ENCODE measurements around the gene TKTL1.
"Not testable (repeated sequence)": the region's sequence is repeated elsewhere in the genome, so short reads cannot be mapped to it uniquely, and the experiment has no call there.

Gene TKTL1

DNA sequence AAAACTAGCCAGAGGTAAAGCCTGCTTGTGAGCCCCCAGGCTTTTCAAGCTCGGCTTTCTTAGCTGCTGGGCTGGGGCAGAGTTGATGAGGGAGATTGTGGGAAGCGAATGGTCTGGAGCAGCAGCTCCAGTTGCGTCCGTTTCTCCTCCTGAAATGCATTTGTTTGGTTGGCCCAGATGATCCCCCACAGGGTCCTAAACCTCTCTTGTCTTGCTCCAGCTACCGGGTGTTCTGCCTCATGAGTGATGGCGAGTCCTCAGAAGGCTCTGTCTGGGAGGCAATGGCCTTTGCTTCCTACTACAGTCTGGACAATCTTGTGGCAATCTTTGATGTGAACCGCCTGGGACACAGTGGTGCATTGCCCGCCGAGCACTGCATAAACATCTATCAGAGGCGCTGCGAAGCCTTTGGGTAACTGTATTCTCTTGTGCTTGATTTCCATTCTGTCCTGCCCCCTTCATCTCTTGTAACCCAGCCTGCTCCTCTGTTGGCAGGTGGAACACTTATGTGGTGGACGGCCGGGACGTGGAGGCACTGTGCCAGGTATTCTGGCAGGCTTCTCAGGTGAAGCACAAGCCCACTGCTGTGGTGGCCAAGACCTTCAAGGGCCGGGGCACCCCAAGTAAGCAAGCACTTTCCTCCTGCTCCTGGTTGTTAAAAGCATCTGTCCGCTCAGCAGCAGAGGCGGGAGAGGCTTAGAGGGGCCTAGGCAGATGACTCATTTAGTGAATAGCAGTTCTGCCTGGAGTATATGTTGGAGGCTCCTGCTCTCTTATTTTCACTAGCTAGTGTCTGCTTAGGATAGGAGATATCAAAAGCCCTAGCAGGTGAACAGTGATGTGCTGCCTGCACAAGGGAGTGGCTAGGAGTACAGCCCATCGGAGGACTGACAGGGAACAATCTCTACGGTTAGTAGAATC, 15.3 kb downstream of the TKTL1 start:
- DNase-seq = no peak

DNA sequence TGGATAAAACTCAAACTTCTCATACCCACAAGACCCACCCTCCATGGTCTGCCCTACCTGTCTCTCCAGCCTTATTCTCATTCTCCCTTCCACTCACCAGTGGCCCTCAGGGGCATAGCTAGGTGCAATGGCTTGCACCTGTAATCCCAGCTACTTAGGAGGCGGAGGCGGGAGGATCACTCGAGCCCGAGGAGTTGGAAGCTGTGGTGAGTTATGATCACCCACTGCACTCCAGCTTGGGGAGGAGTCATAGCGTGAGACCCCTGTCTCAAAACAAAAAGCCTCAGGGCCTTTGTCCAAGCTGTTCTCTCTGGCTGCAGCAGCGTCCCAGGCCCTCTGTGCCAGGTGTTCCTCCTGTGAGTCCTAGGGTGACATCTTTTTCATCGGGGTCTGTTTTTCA, 16.5 kb downstream of the TKTL1 start:
- no peak for DNase-seq

DNA sequence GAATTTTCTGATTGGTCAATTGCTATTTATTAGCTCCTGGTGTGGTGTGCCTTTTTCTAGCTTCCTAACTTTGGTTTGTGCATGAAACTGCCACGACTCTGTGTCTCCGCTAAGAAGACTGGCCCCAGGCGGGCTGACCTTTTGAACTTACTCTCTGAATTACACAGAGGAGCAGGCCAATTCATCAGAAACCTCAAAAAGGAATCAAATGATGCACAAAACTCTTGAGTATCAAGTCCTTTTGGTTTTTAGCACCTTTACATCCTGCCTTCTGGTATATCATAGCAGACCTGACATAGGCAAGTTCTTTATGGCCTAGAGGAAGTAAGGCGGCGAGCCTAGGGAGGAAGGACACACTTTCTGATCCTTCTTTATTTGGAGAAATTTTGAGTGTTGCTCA, 17.6 kb downstream of the TKTL1 start:
- no peak for DNase-seq

DNA sequence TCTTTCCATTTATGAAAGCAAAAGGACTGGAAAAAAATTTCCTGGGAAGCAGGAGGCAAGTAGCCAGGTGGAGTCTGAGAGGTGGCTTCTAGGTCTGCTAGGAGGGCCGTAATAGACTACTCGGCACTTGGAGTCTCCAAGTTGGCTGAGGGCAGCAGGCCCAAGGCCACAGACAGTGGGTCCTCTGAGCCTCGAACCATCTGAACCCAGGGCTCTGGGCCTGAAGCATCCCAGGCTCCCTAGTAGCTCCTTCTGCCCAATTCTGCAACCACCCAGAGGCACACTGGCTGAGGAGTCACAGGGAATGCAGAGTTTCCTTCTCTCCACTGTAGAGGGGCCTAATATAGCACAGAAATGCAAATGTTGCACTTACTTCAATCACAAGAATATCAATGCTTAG, 19.8 kb downstream of the TKTL1 start:
- no peak for DNase-seq

DNA sequence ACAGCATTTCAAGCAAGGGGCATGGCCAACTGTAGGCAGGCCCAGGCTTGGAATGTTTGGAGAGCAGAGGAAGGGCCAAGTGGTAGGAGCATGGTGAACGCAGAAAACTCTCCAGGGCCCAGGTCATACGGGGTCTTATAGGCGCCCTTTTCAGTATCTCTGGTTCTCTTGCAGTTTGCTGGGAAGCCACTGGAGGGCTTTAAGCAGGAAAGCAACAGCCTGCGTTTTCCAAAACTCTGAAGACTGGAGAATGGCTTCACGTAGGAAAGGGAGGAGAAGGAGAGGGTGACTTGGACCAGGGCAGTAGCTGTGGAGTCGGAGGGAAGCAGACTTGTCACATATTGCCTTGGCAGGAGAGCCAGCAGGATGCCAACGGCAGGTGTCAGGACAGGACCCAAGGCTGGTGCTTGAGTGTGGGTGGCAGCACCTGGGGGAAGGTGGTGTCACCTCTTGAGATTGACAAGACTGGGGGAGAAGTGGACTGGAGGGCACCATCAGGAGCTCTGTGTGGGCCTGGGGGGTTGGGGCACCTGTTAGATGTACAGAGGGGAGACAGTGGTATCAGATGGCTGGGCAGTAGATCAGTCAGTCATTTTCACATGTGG, 21.9 kb downstream of the TKTL1 start:
- DNase-seq = peak; percentile 27

DNA sequence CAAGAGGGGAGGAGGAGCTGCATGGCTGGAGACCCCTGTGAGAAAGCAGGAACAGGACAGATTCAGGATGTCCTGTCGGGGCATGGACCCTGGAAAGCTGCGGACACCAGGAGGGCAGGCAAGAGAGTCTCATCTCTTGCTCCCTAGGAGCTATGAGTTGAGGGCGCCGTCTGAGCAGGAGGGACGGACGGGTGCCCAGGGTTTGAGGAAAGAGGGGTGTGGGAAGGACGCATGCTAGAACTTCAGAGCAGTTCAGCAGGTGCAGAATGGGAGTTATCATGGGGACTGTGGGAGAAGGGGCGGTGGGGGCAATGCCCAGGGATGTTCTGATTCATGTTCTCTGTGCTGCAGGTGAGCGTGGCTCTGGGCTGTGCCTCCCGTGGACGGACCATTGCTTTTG, 24.8 kb downstream of the TKTL1 start:
- no peak for DNase-seq

DNA sequence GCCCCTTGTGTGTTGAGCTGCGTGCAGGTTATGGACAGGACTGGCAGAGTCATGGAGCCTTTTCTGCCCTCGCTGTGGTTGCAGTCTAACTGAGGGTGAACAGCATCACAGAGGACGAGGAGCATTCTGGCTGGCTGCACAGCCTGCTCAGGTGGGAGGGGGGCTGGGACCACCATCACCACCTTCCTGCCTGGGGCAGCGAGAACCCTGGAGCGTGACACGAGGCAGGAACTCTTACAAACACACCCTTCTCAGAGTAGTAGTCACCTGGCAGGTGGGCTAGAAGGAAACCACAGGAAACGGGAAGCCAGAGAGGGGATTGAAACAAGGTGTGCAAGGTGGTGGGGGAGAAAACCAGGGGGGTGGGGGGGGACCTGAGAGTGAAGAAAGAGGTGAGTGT, 25.6 kb downstream of the TKTL1 start:
- no peak for DNase-seq

DNA sequence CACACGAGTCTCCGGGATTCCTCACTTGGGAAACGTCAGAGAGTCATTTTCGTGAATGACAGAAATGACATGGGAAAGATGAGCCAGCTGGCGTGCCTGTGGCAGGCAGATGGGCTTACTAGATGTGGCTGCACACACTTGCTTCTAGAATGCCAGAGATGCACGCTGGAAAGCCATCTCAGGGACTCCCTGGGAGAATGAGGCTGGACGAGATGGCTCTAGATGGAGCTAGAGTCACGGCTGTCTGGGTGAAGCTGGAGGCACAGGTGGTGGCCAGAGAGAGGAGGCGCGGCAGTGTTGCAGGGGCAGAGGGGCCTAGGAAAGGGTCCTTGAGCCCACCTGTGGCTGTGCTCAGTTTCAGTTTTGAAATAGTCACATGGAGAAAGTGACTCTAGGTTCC, 26.0 kb downstream of the TKTL1 start:
- DNase-seq = peak; percentile 77

DNA sequence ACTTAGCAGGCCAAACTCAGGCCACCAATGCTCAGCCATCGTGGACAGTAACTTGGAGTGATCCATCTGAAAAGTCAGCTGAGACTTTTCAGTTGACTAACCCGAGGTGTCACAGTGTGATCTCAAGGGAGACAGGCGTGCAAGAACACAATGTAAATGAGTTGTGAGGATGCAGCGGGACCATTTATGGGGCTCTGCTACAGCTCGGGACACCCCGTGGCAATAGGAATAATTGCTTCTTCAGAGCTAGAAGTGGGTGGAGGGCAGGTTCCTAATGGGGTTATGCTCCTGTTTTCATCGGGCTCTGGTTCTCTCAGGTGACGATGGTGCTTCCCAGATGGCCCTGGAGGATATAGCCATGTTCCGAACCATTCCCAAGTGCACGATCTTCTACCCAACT, 27.3 kb downstream of the TKTL1 start:
- no peak for DNase-seq

DNA sequence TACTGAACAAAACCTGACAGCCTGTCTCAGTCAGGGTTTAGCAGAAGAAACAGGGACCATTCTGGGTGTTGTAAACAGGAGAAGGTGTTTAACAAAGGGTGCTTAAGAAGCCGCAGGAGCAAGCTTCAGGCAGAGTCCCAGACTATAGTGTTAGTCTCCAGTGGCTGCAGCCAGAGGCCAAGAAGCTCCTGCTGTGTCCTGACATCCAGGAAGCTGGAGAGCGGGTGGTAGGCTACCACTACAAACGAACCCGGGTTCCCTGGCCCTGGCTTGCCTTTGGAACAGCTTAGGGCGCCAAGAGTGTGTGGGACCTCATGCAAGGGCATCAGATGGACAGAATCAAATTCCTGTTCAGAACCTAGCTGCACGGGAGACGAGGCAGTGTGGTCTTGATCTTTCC, 27.9 kb downstream of the TKTL1 start:
- no peak for DNase-seq

DNA sequence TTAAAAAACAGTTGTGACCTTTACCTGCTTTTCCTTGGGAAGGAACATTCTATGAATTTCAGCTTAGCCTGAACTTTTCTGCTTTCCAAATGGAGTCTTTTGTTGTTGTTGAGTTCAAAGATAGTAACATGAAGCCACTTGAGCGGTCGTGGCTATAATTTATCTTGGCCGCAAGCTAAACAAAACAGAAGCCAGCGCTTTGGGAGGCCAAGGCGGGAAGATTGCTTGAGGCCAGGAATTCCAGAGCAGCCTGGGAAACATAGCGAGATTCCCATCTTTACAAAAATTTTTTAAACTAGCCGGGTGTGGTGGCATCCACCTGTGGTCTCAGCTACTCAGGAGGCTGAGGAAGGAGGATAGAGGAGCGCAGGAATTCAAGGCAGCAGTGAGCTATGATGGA, 29.9 kb downstream of the TKTL1 start:
- no peak for DNase-seq

DNA sequence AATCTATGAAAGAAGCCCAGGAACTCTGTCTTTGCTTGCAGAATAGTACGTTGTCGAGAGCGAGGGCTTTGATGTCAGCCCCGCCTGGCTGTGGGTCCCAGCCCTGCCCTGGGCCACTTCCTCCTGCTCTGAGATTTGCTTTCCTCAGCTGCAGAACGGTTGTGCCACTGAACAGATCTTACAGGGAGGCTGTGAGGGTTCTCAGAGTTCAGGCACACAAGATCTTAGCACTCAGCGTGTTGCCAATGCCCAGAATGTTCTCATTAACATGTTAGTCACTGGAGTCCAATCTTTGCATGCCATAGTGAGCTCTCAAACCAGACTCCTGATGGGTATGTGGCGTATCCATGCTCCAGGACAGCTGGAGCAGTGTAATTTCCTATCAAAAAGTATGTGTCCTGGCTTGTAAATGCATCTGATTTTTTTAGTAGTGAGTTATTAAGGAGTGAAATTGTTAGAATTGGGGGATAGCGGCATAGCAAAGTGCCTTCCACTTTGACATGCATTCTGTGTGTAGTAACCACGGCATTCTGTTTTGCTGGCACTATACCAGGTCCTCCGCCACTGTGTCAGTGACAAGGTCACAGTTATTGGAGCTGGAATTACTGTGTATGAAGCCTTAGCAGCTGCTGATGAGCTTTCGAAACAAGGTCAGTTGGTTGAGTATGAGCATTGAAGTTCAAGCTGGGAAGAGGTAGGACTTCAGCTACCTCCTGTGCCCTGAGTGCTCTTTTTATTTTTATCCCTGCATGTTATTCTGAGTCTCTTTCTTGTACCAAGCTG, 31.6 kb downstream of the TKTL1 start:
- DNase-seq = peak; percentile 43

DNA sequence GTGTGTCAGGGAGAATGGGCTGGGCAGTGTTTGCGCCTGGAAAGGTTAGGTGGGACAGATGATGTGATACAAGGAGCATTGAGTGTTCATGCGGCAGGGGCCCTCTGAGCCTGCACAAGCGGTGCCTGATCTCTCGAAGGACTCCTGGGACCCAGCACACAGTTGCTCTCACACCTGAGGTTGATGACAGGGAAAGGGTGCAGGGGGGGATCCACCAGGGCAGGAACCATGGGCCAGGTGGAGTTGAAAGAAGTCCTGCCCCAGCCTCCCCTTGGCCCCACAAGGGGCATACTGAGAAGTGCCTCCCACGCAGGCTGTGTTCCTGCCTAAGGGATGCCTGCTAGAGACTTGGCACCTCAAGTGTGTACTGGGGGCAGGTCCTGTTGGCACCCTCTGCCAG, 33.1 kb downstream of the TKTL1 start:
- no peak for DNase-seq

DNA sequence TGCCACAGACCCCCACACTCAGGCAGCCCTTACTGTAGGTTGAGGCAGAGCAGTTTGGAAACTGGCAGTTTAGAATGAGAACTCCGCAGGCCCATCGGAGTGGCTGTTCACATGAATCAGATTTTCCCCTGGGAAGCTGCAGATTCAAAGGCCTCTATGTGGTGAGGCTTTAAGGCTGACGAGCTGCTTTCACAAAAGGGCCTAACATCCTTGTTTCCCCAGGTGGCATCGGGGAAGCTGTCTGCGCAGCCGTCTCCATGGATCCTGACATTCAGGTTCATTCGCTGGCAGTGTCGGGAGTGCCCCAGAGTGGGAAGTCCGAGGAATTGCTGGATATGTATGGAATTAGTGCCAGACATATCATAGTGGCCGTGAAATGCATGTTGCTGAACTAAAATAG, 33.7 kb downstream of the TKTL1 start:
- DNase-seq = no peak

DNA sequence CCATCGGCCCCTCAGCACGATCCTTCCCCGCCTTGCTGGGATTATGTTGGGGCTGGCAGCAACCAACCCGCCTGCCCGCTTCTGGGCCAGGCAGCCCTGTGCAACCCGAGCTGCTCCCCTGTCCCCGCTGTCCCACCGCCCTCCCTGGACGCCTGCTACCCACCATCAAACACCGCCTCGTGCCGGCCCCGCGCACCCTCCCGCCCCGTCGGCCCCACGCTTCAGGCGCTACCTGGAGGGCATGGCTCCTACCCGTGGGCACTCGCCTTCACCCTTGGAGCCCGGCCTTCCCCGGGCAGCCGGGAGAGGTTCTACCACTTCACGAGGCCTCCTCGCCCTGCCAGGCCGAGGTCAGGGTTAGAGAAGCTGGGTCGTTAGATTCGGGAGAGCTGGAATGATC, 37.0 kb downstream of the TKTL1 start:
- DNase-seq = no peak

DNA sequence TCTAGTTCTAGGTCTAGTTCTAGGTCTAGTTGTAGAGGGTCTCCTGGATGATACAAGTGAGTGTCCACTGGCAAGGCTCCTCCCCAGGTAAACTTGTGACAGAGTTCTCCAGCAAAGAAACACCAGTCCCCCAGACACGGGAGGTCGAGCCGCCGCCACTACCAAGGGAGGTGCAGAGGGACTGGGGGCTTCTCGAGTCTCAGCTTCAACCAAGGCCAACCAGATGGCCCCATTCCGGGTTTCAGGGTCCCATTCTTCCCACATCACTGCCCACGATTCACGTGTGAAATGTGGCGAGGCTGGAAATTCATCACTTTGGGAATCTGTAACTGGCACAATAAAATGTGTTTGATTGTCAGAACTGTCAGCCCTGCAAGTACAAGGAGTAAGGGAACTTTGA, 37.5 kb downstream of the TKTL1 start:
- DNase-seq = no peak

DNA sequence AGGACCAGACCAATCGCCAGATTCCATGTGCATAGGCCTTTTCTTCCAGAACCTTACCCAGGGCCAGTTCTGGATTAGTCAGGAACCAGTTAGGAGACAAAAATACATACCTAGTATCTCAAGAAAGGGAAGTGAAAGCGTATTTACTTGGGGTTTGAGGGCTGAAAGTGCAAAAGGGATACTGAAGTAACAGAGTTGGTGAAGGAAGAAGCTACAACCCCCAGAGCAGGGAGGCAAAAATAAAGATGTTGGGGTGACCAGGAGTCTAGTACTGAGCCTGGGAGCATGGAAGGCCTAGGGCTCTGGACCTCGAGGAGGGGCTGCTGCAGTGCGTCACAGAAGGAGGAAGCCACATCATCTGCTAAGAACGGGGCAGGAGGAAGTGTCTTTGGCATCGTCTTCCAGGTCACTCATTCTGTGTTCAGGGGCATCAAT, 38.3 kb downstream of the TKTL1 start:
- peak; percentile 49 for DNase-seq

DNA sequence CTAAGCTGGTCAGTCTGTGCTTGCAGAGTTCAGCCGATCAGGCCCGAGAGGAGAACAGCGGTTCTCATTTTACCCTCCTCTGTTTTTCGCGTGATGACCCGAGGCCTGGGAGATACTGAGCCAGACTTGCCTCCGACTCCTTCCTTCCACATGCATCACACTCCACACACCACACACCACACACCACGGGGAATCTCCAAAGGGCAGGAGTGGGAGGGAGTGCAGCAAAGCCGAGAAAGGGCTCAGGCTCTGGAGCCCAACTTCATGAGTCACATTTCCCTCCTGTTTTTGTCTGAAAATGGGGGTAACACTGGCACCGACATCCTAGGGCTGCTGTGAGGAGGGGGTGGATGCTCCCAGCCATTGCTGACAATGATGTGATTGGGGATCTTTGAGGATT, 38.9 kb downstream of the TKTL1 start:
- no peak for DNase-seq

DNA sequence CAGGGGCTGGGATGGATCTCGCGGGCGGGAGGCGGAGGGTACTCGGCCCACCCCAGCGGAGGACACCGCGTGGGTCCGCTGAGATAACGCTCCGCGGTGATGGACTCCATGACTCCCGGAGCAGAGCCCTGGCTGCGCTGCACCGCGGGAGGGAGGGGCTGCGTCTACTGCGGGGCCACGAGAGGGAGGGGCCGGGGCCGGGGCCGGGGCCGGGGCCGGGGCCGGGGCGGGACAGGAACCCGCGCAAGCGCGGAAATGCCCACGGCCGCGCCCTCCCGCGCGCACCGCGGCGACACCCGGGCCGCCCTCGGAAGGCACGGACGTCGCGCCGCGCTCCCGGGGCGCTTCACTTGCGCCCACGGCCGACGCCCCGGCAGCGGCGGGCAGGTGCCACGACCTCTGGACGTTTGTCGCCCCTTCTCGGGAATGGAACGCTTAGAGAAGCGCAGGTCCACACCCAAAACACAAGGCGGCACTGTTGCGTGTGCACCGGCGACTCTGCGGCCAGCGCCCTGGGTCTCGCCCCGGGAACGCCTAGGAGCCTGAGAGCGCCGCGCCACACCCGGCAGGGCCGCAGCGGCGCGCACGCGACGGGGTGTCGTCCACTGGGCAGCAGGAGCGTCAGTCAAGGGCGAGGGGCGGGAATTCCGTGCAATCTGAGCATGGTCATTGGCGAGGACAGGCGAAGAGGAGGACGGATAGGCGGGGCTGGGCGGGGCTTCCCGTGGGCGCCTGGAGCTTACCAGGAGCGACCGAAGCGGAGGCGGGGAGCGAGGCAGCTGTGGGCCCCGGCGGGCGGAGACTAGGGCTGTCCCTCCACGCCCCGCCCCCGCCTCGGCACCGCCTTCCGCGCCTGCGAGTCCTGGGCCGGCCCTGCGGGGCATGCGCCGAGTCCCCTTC, 46.1 kb downstream of the TKTL1 start:
- not testable (repeated sequence) for DNase-seq

DNA sequence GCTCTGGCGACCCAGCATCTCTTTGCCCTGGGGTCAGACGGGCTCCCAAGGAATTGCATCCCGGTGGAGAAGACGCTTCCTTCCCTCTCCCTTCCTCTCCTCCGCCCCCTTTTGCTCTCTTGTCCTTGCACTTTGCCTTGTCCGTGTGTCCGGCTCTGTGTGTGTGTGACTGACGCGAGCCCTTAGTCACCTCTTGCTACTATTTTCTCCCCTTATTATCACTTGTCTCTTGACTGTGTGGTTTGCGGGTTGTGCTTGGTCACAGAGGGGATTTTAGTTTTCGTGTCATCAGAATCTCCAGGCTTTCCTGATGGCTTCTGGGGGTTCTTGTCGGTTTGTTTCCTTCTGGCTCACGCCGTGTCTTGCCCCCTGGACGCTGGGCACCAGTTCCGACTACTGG, 47.5 kb downstream of the TKTL1 start:
- DNase-seq = not testable (repeated sequence)

DNA sequence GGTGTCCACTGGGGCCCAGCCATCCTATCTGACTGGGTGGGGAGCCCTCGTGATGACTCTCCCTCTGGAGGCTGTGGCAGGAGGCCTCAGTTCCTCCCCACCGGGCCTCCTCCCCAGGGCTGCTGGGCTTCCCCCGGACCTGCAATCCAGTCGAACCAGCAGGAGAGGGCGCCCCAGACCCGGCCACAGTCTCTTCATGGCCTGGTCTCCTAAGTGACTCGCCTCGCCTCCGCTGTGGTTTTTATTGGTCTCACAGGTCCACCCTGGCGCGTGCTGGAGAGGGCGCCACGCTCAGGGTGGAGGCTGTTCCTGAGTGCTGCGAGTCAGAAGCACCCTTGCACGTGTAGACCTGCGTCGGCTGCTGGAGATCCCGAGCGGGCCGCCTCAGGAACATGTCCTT, 48.0 kb downstream of the TKTL1 start:
- DNase-seq = not testable (repeated sequence)

DNA sequence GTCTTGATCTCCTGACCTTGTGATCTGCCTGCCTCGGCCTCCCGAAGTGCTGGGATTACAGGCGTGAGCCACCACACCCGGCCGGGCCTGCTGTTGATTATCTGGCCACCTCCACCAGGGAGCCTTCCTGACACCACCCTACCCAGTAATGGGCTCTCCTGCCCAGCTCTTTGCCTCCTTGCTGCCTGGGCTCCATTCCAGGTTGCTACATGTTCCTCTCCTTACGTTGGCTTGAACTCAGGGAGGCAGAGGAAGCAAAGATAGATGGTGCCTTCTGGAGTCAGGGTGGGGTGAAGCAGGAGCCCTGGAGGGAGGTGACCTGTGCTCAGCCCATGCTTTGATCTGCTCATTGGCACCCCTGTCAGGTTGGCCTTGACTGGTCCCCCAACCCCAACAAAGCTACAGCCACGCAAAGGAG, 52.5 kb downstream of the TKTL1 start:
- no peak for DNase-seq
